ENCODE measurements around the gene SEMA3G.

The SEMA3G gene

DNA sequence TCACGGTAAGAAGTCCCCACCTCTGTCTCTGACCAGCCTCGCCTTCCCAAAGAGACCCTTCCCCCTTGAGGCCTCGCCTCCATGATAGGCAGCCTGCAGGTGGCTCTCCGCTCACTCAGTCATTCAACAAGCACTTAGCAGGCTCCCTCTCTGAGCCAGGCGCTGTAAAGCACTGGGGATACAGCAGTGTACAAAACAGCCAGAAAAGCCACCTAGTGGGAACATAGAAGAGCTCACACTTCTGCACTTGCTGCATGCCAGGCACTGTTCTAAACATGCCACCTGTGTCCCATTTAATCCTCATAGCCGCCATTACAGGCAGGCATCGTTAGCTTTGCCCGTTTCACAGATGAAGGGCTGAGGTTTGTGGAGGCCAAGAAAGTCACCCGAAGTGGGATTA is 56.0 kb downstream of the SEMA3G start:
- TF ChIP-seq, protein P1, sequence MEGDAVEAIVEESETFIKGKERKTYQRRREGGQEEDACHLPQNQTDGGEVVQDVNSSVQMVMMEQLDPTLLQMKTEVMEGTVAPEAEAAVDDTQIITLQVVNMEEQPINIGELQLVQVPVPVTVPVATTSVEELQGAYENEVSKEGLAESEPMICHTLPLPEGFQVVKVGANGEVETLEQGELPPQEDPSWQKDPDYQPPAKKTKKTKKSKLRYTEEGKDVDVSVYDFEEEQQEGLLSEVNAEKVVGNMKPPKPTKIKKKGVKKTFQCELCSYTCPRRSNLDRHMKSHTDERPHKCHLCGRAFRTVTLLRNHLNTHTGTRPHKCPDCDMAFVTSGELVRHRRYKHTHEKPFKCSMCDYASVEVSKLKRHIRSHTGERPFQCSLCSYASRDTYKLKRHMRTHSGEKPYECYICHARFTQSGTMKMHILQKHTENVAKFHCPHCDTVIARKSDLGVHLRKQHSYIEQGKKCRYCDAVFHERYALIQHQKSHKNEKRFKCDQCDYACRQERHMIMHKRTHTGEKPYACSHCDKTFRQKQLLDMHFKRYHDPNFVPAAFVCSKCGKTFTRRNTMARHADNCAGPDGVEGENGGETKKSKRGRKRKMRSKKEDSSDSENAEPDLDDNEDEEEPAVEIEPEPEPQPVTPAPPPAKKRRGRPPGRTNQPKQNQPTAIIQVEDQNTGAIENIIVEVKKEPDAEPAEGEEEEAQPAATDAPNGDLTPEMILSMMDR (IDR thresholded peaks at IDR 0.05; ENCODE audit: extremely low read depth, missing control alignments) = no peak
- no peak for DNase-seq (ENCODE audit: low spot score)

DNA sequence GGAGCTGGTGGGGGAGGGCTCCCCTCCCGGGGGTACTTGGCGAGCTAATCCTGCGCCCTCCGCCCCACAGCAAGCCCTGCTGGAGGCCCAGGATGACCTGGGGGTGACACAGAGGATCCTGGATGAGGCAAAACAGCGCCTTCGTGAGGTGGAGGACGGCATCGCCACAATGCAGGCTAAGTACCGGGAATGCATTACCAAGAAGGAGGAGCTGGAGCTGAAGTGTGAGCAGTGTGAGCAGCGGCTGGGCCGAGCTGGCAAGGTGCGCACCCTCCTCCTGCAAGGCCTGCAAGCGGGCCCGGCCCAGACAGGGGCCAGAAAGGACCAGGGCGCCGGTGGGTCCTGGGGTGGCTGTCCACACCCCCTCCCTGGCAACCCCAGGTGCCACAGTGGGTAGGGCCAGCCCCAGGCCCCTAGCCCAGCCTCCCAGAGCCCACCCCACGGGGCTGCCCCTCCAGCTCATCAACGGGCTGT is 56.5 kb downstream of the SEMA3G start:
- TF ChIP-seq, protein P1 (IDR thresholded peaks at IDR 0.05; ENCODE audit: extremely low read depth, missing control alignments) = no peak
- DNase-seq (ENCODE audit: low spot score) = no peak

DNA sequence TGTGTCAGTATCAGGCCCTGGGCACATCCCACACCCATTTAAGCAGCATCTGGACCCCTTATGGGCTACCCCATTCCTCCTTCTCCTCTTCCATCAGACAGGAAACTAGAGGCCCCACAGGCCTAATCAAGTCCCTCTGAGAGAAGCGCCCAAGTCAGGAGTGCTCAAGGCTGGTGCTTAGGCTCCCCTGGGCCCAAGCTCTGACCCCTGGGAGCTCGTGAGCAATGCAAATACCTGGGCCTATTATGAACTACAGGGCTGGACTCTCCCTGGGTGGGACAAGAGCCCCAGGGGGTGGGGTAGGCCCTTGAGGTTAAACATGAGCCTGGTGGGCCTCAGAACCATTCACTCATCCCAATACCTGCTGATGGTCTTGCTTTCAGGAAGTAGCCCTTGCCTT is 57.4 kb downstream of the SEMA3G start:
- TF ChIP-seq, protein P1 (IDR thresholded peaks at IDR 0.05; ENCODE audit: extremely low read depth, missing control alignments) = no peak
- no peak for DNase-seq (ENCODE audit: low spot score)

DNA sequence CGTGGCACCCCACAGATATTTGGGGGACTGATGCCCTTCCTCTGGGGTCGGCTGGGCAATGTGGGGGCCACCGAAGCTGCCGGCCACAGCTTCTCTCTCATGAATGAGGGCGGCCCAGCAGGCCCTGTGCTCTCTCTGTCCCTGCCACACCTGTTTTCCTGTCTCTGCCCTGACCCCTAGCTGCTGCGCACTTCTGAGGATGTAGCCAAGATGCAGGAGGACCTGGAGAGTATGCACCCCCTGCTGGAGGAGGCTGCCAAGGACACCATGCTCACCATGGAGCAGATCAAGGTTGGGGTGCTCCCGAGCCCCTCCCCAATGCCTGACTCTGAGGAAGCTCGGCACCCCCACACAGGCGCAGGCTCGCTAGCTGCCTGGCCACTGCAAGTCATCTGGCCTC is 59.7 kb downstream of the SEMA3G start:
- TF ChIP-seq, protein P1 (IDR thresholded peaks at IDR 0.05; ENCODE audit: extremely low read depth, missing control alignments) = peak; percentile 83
- peak; percentile 80 for DNase-seq (ENCODE audit: low spot score)

DNA sequence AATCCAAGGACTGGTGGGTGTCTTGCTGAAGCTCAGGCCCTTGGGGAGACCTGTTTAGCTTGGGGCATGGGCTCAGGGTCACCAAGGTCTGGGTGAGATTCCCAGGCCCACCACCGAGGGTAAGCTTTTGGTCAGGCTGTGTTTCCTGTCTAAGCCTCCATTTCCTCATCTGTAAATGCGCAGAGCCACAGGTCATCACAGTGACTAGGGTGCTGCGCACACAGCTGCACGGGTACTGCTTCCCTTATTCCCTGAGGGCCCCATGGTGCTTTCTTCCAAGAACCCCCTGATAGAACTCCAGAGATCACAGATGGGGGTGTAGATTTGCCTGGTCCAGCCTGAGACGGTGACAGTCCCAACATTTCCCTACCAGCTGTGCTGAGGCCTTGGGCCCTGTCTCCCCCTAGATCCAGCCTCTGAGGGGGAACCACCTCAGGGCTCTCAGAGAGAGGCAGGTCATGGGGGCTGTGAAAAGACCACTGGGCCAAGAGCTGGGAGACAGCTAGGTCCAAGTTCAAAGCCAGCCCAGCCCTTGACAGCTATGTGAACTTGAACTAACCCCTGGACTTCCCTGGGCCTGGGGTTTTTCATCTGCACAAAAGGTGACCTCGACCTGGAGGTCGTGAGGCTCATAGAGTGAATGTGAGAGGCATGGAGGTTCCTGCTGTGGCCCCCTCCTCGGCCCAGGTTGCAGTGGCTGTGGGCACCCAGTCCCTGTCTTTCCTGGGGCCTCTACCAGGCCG is 60.7 kb downstream of the SEMA3G start:
- TF ChIP-seq, protein P1 (IDR thresholded peaks at IDR 0.05; ENCODE audit: extremely low read depth, missing control alignments) = no peak
- no peak for DNase-seq (ENCODE audit: low spot score)

DNA sequence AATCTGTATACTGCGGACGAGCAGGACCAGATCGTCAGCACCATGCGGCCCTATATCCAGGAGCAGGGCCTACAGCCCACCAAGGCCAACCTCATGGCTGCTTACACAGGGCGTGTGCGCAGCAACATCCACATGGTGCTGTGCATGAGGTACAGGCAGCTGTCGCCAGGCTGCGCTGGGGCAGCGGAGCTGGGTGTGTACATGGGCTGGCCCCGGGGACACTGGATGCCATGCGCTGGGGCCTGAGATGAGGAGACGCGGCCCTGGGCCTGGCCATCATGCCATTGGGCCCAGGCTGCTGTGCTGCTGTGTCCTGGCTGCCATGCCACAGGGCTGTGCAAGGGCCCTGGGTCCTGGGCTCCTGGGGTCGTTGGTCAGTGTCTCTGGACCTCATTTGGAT is 61.5 kb downstream of the SEMA3G start:
- TF ChIP-seq, protein P1 (IDR thresholded peaks at IDR 0.05; ENCODE audit: extremely low read depth, missing control alignments) = no peak
- DNase-seq (ENCODE audit: low spot score) = no peak

All from GM20000 (cell line).